ENCODE data around the gene PIK3R6. TPM values are rescaled to one million over a fixed set of nuclear protein-coding genes. Genes with fewer than 3 reads are reported as not detected.

Gene PIK3R6
- total RNA-seq, 4 donors from 2014 or later, result 0.22 to 2.5 (median 0.35) TPM

GRCh38 chr17:8865811-8866210, 1.7 kb downstream of the PIK3R6 start:
- Histone ChIP-seq H3K27ac (no peak overlapping the region), H3K9me3 (no peaks in the 10 kb centered on the region), H3K4me1 (no peaks in the 10 kb centered on the region), H3K27me3 (peaks cover 0 to 21% (median 0%) of the 10 kb centered on the region in 4 donors), H3K4me3 (no peak overlapping the region), H3K36me3 (no peaks in the 10 kb centered on the region)
- WGBS, 2 donors, result 44% methylated on average over 1 of the region's 7 CpGs; no CpG with 5 or more reads in 1 of the 2 donors
- intact Hi-C loops (cut with DNase I), result no loop called here
- DNase-seq, result no peak
- TF ChIP-seq CTCF (IDR thresholded peaks at IDR 0.05), result no peak
- no peak for TF ChIP-seq POLR2A (IDR thresholded peaks at IDR 0.05)

GRCh38 chr17:8865385-8865784, 2.1 kb downstream of the PIK3R6 start:
- H3K4me3 ChIP-seq, result no peak overlapping the region
- H3K36me3 ChIP-seq, result no peaks in the 10 kb centered on the region
- 39 to 71% methylated on average over 3 to 5 of the region's 6 CpGs for WGBS, 2 donors
- no peak overlapping the region for H3K27ac ChIP-seq
- DNase-seq, result no peak
- H3K27me3 ChIP-seq, result peaks cover 0 to 21% (median 0%) of the 10 kb centered on the region in 4 donors
- H3K4me1 ChIP-seq, result no peaks in the 10 kb centered on the region
- intact Hi-C loops (cut with DNase I), result no loop called here
- no peaks in the 10 kb centered on the region for H3K9me3 ChIP-seq
- TF ChIP-seq POLR2A (IDR thresholded peaks at IDR 0.05) (no peak), CTCF (IDR thresholded peaks at IDR 0.05) (no peak)

GRCh38 chr17:8862213-8863056, 5.0 kb downstream of the PIK3R6 start:
- H3K4me3 ChIP-seq, result no peak overlapping the region
- WGBS, 2 donors, result 62 to 82% methylated on average over 8 to 9 of the region's 9 CpGs
- no peak overlapping the region for H3K27ac ChIP-seq
- DNase-seq, result no peak
- H3K27me3 ChIP-seq, result peaks cover 0 to 11% (median 0%) of the 10 kb centered on the region in 4 donors
- H3K4me1 ChIP-seq, result peaks cover 0 to 11% (median 0%) of the 10 kb centered on the region in 3 donors
- no peaks in the 10 kb centered on the region for H3K9me3 ChIP-seq
- TF ChIP-seq POLR2A (IDR thresholded peaks at IDR 0.05) (no peak), CTCF (IDR thresholded peaks at IDR 0.05) (no peak)
- intact Hi-C loops (cut with DNase I), result no loop called here
- no peaks in the 10 kb centered on the region for H3K36me3 ChIP-seq

- intact Hi-C loops (cut with DNase I), result no loop called here
These were observed 5.8 kb downstream of the PIK3R6 start for GRCh38 chr17:8861495-8862181.

More at GRCh38 chr17:8861495-8862181, 5.8 kb downstream of the PIK3R6 start:
- TF ChIP-seq CTCF (IDR thresholded peaks at IDR 0.05) (no peak), POLR2A (IDR thresholded peaks at IDR 0.05) (no peak)
- H3K4me1 ChIP-seq, result peaks cover 0 to 11% (median 0%) of the 10 kb centered on the region in 3 donors
- H3K36me3 ChIP-seq, result no peaks in the 10 kb centered on the region
- H3K27me3 ChIP-seq, result peaks cover 0 to 13% (median 0%) of the 10 kb centered on the region in 4 donors
- H3K4me3 ChIP-seq, result no peak overlapping the region
- H3K27ac ChIP-seq, result no peak overlapping the region
- WGBS, 2 donors, result 66 to 78% methylated on average over 7 of the region's 7 CpGs
- no peaks in the 10 kb centered on the region for H3K9me3 ChIP-seq
- no peak for DNase-seq

Measured in esophagus squamous epithelium (tissue), 5 donors.